ENCODE results near the gene KRTAP9-7. TPM values are rescaled to one million over a fixed set of nuclear protein-coding genes. Genes with fewer than 3 reads are reported as not detected.
"Not testable (repeated sequence)": the region's sequence is repeated elsewhere in the genome, so short reads cannot be mapped to it uniquely, and the experiment has no call there.

KRTAP9-7 gene
- total and polyA plus RNA-seq, 9 donors = not detected

- not testable (repeated sequence) for H3K4me3 ChIP-seq (ENCODE audit: low read length); H3K9me3 ChIP-seq (replicated peaks; ENCODE audit: control insufficient read depth, low read depth, low read length); H3K4me1 ChIP-seq (ENCODE audit: control insufficient read depth, insufficient read depth, low read length); H3K27ac ChIP-seq (ENCODE audit: low read length); H3K27me3 ChIP-seq (ENCODE audit: control insufficient read depth, insufficient read depth, low read length); DNase-seq; H3K36me3 ChIP-seq (ENCODE audit: control insufficient read depth, insufficient read depth, low read length)
- no CpG with 5 or more reads among the region's 1 CpG for WGBS (ENCODE audit: insufficient coverage)
Observed at GRCh38 chr17:41271323-41271722, 4.2 kb upstream of the KRTAP9-7 start.

- H3K27me3 ChIP-seq (ENCODE audit: control insufficient read depth, insufficient read depth, low read length) = no peaks in the 10 kb centered on the region
- no peaks in the 10 kb centered on the region for H3K36me3 ChIP-seq (ENCODE audit: control insufficient read depth, insufficient read depth, low read length)
- no CpG with 5 or more reads among the region's 1 CpG for WGBS (ENCODE audit: insufficient coverage)
- H3K27ac ChIP-seq (ENCODE audit: low read length) = no peak overlapping the region
- no peaks in the 10 kb centered on the region for H3K4me1 ChIP-seq (ENCODE audit: control insufficient read depth, insufficient read depth, low read length)
- DNase-seq = no peak
- no peaks in the 10 kb centered on the region for H3K9me3 ChIP-seq (replicated peaks; ENCODE audit: control insufficient read depth, low read depth, low read length)
- no peak overlapping the region for H3K4me3 ChIP-seq (ENCODE audit: low read length)
Observed at GRCh38 chr17:41271858-41272257, 3.6 kb upstream of the KRTAP9-7 start.

- Histone ChIP-seq H3K4me3 (ENCODE audit: low read length) (no peak overlapping the region), H3K4me1 (ENCODE audit: control insufficient read depth, insufficient read depth, low read length) (no peaks in the 10 kb centered on the region), H3K27me3 (ENCODE audit: control insufficient read depth, insufficient read depth, low read length) (no peaks in the 10 kb centered on the region), H3K27ac (ENCODE audit: low read length) (no peak overlapping the region), H3K36me3 (ENCODE audit: control insufficient read depth, insufficient read depth, low read length) (no peaks in the 10 kb centered on the region), H3K9me3 (replicated peaks; ENCODE audit: control insufficient read depth, low read depth, low read length) (no peaks in the 10 kb centered on the region)
- WGBS (ENCODE audit: insufficient coverage) = no CpG with 5 or more reads among the region's 3 CpGs
- no peak for DNase-seq
Observed at GRCh38 chr17:41278176-41278955, 2.9 kb downstream of the KRTAP9-7 start.

GRCh38 chr17:41284043-41284442 is 8.5 kb downstream of the KRTAP9-7 start:
- Histone ChIP-seq H3K9me3 (replicated peaks; ENCODE audit: control insufficient read depth, low read depth, low read length) (no peaks in the 10 kb centered on the region), H3K36me3 (ENCODE audit: control insufficient read depth, insufficient read depth, low read length) (no peaks in the 10 kb centered on the region), H3K27me3 (ENCODE audit: control insufficient read depth, insufficient read depth, low read length) (no peaks in the 10 kb centered on the region), H3K4me3 (ENCODE audit: low read length) (no peak overlapping the region), H3K4me1 (ENCODE audit: control insufficient read depth, insufficient read depth, low read length) (no peaks in the 10 kb centered on the region), H3K27ac (ENCODE audit: low read length) (no peak overlapping the region)
- no peak for DNase-seq
- WGBS (ENCODE audit: insufficient coverage) = no CpG with 5 or more reads among the region's 3 CpGs

- H3K27ac ChIP-seq (ENCODE audit: low read length) = no peak overlapping the region
- 33% methylated on average over 1 of the region's 2 CpGs for WGBS (ENCODE audit: insufficient coverage)
- no peak for DNase-seq
- H3K27me3 ChIP-seq (ENCODE audit: control insufficient read depth, insufficient read depth, low read length) = no peaks in the 10 kb centered on the region
- H3K9me3 ChIP-seq (replicated peaks; ENCODE audit: control insufficient read depth, low read depth, low read length) = no peaks in the 10 kb centered on the region
- no peaks in the 10 kb centered on the region for H3K4me1 ChIP-seq (ENCODE audit: control insufficient read depth, insufficient read depth, low read length)
- H3K36me3 ChIP-seq (ENCODE audit: control insufficient read depth, insufficient read depth, low read length) = no peaks in the 10 kb centered on the region
- no peak overlapping the region for H3K4me3 ChIP-seq (ENCODE audit: low read length)
Observed at GRCh38 chr17:41284546-41284945, 9.0 kb downstream of the KRTAP9-7 start.

- H3K27ac ChIP-seq (ENCODE audit: low read length) = no peak overlapping the region
- no peak overlapping the region for H3K4me3 ChIP-seq (ENCODE audit: low read length)
- H3K36me3 ChIP-seq (ENCODE audit: control insufficient read depth, insufficient read depth, low read length) = no peaks in the 10 kb centered on the region
- H3K9me3 ChIP-seq (replicated peaks; ENCODE audit: control insufficient read depth, low read depth, low read length) = no peaks in the 10 kb centered on the region
- WGBS (ENCODE audit: insufficient coverage) = 86% methylated on average over 1 of the region's 3 CpGs
- no peaks in the 10 kb centered on the region for H3K4me1 ChIP-seq (ENCODE audit: control insufficient read depth, insufficient read depth, low read length)
- no peaks in the 10 kb centered on the region for H3K27me3 ChIP-seq (ENCODE audit: control insufficient read depth, insufficient read depth, low read length)
- DNase-seq = no peak
Observed at GRCh38 chr17:41287050-41287449, 11.6 kb downstream of the KRTAP9-7 start.

GRCh38 chr17:41294016-41294415 is 18.5 kb downstream of the KRTAP9-7 start:
- WGBS (ENCODE audit: insufficient coverage) = 17% methylated on average over 1 of the region's 1 CpG
- H3K36me3 ChIP-seq (ENCODE audit: control insufficient read depth, insufficient read depth, low read length) = no peaks in the 10 kb centered on the region

GRCh38 chr17:41296846-41297245 is 21.3 kb downstream of the KRTAP9-7 start:
- WGBS (ENCODE audit: insufficient coverage) = no CpG with 5 or more reads among the region's 1 CpG
- Histone ChIP-seq H3K9me3 (replicated peaks; ENCODE audit: control insufficient read depth, low read depth, low read length) (no peaks in the 10 kb centered on the region), H3K4me3 (ENCODE audit: low read length) (no peak overlapping the region), H3K36me3 (ENCODE audit: control insufficient read depth, insufficient read depth, low read length) (no peaks in the 10 kb centered on the region), H3K27ac (ENCODE audit: low read length) (no peak overlapping the region), H3K4me1 (ENCODE audit: control insufficient read depth, insufficient read depth, low read length) (no peaks in the 10 kb centered on the region), H3K27me3 (ENCODE audit: control insufficient read depth, insufficient read depth, low read length) (peaks cover 5% of the 10 kb centered on the region)
- DNase-seq = peak; percentile 4

More at GRCh38 chr17:41294016-41294415, 18.5 kb downstream of the KRTAP9-7 start:
- Histone ChIP-seq H3K27ac (ENCODE audit: low read length) (no peak overlapping the region), H3K4me1 (ENCODE audit: control insufficient read depth, insufficient read depth, low read length) (no peaks in the 10 kb centered on the region), H3K4me3 (ENCODE audit: low read length) (no peak overlapping the region), H3K27me3 (ENCODE audit: control insufficient read depth, insufficient read depth, low read length) (peaks cover 3% of the 10 kb centered on the region), H3K9me3 (replicated peaks; ENCODE audit: control insufficient read depth, low read depth, low read length) (no peaks in the 10 kb centered on the region)
- DNase-seq = no peak

GRCh38 chr17:41298458-41299135 is 23.1 kb downstream of the KRTAP9-7 start:
- Histone ChIP-seq H3K36me3 (ENCODE audit: control insufficient read depth, insufficient read depth, low read length) (no peaks in the 10 kb centered on the region), H3K27me3 (ENCODE audit: control insufficient read depth, insufficient read depth, low read length) (peaks cover 7% of the 10 kb centered on the region), H3K27ac (ENCODE audit: low read length) (no peak overlapping the region), H3K4me1 (ENCODE audit: control insufficient read depth, insufficient read depth, low read length) (no peaks in the 10 kb centered on the region), H3K4me3 (ENCODE audit: low read length) (no peak overlapping the region), H3K9me3 (replicated peaks; ENCODE audit: control insufficient read depth, low read depth, low read length) (no peaks in the 10 kb centered on the region)
- WGBS (ENCODE audit: insufficient coverage) = 88% methylated on average over 13 of the region's 20 CpGs
- no peak for DNase-seq

GRCh38 chr17:41301204-41301790 is 25.8 kb downstream of the KRTAP9-7 start:
- Histone ChIP-seq H3K36me3 (ENCODE audit: control insufficient read depth, insufficient read depth, low read length) (no peaks in the 10 kb centered on the region), H3K4me1 (ENCODE audit: control insufficient read depth, insufficient read depth, low read length) (no peaks in the 10 kb centered on the region), H3K27ac (ENCODE audit: low read length) (no peak overlapping the region), H3K9me3 (replicated peaks; ENCODE audit: control insufficient read depth, low read depth, low read length) (no peaks in the 10 kb centered on the region), H3K4me3 (ENCODE audit: low read length) (no peak overlapping the region), H3K27me3 (ENCODE audit: control insufficient read depth, insufficient read depth, low read length) (peaks cover 9% of the 10 kb centered on the region)
- 80% methylated on average over 3 of the region's 5 CpGs for WGBS (ENCODE audit: insufficient coverage)
- DNase-seq = no peak

Measured in muscle of leg (tissue), 11 donors.